NT2/D1 (cell line): ENCODE results near the gene CDK6.

Experiments used
- DNase-seq: peaks from one replicate; pipeline ENCODE4 v3.0.0-alpha.2; 2011; ENCODE audit warnings: low read depth, low spot score
- H3K27me3 ChIP-seq: 2 replicates; pipeline ENCODE4 v1.6.0; 2011; ENCODE audit warnings: mild to moderate bottlenecking; ENCODE audit not compliant: insufficient read length, insufficient read depth
- H3K36me3 ChIP-seq: 2 replicates; pipeline ENCODE4 v1.6.1; 2011; ENCODE audit warnings: mild to moderate bottlenecking, low read length, mixed read lengths; ENCODE audit not compliant: insufficient read depth, insufficient read length
- H3K4me1 ChIP-seq: 2 replicates; pipeline ENCODE4 v1.5.1; 2011; ENCODE audit not compliant: insufficient read depth, insufficient read length
- H3K4me3 ChIP-seq: 2 replicates; pipeline ENCODE4 v1.5.1; 2011; ENCODE audit warnings: low read depth; ENCODE audit not compliant: insufficient read length
- H3K9ac ChIP-seq: 2 replicates; pipeline ENCODE4 v1.6.0; 2011; ENCODE audit warnings: low read depth; ENCODE audit not compliant: insufficient read length
- H3K9me3 ChIP-seq: 2 replicates; pipeline ENCODE4 v1.5.1; 2011; ENCODE audit warnings: mild to moderate bottlenecking, low read length; ENCODE audit not compliant: insufficient read depth
- SUZ12 ChIP-seq: IDR thresholded peaks from 2 replicates; pipeline ENCODE4 v1.6.1; 2011; ENCODE audit not compliant: insufficient read length, insufficient read depth; ENCODE audit errors: extremely low read depth
- YY1 ChIP-seq: IDR thresholded peaks from 2 replicates; pipeline ENCODE4 v1.6.1; 2011; ENCODE audit not compliant: insufficient read length, insufficient read depth
- ZNF274 ChIP-seq: IDR thresholded peaks from 2 replicates; pipeline ENCODE4 v1.6.1; 2011; ENCODE audit warnings: mild to moderate bottlenecking, low read depth, low read length

Gene CDK6

DNA sequence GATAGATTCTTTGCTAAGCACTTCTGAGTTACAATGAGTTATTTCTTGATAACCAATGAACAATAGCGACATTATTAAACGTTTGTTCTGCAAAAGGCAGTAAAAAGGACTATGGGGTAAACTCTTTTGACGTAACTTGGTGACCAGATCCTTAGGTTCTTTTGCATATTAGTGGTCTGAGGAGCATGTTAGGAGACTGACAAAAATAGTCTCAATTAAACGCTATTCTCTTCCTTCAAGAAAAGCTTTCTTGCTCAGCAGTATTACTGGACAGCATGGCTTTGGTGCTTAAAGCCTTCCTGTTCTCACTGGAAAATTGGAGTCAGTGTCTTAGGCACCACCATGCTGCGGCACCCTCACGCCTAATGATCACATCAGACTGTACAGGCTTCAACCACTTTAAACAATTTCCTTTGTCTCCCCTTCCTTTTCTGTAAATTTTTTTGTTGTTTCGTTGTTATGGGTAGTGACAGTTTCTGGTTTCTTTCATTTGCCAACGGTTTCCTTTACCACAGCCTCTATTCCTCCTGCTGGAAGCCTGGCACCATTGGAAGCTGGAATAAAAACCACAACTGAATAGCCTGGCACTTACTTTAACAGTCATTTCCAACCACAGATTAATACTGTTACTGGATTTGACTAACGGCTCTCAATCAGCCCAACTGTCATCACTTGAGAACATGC, 197.0 kb downstream of the CDK6 start:
- Histone ChIP-seq H3K36me3 (peaks cover 3% of the 10 kb centered on the region), H3K9ac (no peak overlapping the region), H3K4me3 (no peak overlapping the region), H3K9me3 (no peaks in the 10 kb centered on the region), H3K27me3 (no peaks in the 10 kb centered on the region), H3K4me1 (no peaks in the 10 kb centered on the region)
- TF ChIP-seq SUZ12, result no peak
- TF ChIP-seq YY1, result no peak
- TF ChIP-seq ZNF274, result no peak
- no peak for DNase-seq

DNA sequence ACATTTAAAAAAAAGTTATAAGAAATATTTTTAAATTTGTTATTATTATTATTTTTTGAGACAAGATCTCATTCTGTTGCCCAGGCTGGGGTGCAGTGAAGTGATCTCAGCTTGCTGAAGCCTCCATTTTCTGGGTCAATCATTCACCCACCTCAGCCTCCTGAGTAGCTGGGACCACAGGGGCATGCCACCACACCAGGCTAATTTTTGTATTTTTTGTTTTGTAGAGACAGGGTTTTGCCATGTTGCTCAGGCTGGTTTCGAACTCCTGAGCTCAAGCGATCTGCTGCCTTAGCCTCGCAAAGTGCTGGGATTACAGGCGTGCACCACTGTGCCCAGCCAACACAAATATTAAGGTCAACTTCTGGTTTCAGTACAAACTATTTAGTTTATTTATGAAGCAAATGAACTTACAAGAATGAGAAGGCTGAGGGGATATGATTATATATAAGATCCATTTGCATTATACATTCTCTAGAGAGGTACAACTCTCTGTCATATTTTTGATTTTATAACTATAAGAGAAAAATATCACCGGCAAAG, 200.3 kb downstream of the CDK6 start:
- Histone ChIP-seq H3K9ac (no peak overlapping the region), H3K36me3 (peaks cover 3% of the 10 kb centered on the region), H3K4me3 (no peak overlapping the region), H3K27me3 (no peaks in the 10 kb centered on the region), H3K9me3 (no peaks in the 10 kb centered on the region), H3K4me1 (no peaks in the 10 kb centered on the region)
- TF ChIP-seq SUZ12, result no peak
- no peak for TF ChIP-seq YY1
- no peak for TF ChIP-seq ZNF274
- no peak for DNase-seq

DNA sequence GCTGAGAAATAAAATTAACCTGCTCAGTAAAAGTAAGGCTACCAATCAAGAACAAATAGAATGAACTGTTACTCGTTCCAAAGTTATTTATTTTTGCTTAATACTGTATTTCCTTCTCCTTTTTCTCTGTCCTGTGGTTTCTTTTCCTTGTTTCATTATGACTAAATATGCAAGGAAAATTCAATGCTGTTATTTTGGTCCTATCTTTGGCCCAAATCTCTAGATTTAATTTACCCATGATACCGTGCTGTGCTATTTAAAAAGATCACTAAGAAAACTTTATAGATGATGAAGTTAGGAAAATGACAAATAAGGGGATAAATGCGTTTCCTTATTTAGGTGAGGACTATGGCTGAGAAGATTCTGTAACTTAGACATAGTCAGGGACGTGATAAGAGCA, 200.8 kb downstream of the CDK6 start:
- H3K4me1 ChIP-seq, result no peaks in the 10 kb centered on the region
- H3K36me3 ChIP-seq, result peaks cover 3% of the 10 kb centered on the region
- H3K9me3 ChIP-seq, result no peaks in the 10 kb centered on the region
- no peak overlapping the region for H3K4me3 ChIP-seq
- no peaks in the 10 kb centered on the region for H3K27me3 ChIP-seq
- no peak for TF ChIP-seq ZNF274
- TF ChIP-seq SUZ12, result no peak
- TF ChIP-seq YY1, result no peak
- H3K9ac ChIP-seq, result no peak overlapping the region
- DNase-seq, result no peak

DNA sequence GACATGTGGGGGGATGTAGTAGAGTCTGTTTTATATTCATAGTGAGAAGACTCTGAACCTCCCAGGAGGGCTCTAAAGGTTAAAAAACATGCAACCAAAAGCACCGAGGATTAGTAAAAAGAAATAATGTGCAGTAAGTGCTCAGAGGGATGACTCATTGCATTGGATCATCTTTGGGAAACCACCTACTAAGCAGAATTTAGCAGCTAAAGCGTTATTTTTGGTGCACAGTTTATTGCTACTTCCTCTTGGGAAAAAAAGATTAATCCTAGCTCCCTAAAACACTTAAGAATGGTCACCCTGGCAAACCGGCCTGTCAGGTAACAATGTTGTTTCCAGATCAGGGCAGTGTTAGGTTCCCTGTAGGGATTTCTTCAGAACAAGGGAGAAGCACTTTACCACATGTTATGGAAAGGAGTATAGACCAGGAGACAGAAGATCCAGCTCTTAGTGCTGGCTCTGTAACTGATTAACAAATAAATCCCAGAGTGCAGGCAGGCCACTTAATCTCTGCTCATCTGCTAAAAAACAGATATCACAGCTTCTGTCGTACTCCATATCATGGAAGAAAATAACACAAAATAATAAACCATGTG, 201.4 kb downstream of the CDK6 start:
- Histone ChIP-seq H3K27me3 (no peaks in the 10 kb centered on the region), H3K36me3 (peaks cover 3% of the 10 kb centered on the region), H3K4me1 (no peaks in the 10 kb centered on the region), H3K9ac (no peak overlapping the region), H3K9me3 (no peaks in the 10 kb centered on the region), H3K4me3 (no peak overlapping the region)
- no peak for DNase-seq
- no peak for TF ChIP-seq YY1
- TF ChIP-seq ZNF274, result no peak
- TF ChIP-seq SUZ12, result no peak

DNA sequence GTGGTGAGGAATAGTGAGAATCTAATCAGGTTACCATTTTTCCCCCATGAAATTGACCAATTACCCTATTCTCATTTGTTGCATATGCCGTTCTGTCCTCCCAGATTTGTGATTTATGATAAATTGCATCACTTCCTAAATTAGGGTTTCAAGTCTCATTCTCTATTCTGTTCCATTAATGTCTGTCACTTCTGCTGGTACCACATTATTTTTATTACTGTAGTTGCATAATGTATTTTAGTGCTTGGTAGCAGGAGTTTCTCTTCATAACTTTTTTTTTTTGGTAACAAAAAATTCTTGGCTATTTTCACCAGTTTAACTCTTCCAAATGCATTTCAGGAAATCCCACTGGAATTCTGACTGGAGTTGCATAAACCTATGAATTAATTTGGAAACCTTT, 202.2 kb downstream of the CDK6 start:
- Histone ChIP-seq H3K4me3 (no peak overlapping the region), H3K27me3 (no peaks in the 10 kb centered on the region), H3K9ac (no peak overlapping the region), H3K36me3 (peaks cover 3% of the 10 kb centered on the region), H3K4me1 (no peaks in the 10 kb centered on the region), H3K9me3 (no peaks in the 10 kb centered on the region)
- TF ChIP-seq YY1 (no peak), SUZ12 (no peak), ZNF274 (no peak)
- DNase-seq, result no peak

DNA sequence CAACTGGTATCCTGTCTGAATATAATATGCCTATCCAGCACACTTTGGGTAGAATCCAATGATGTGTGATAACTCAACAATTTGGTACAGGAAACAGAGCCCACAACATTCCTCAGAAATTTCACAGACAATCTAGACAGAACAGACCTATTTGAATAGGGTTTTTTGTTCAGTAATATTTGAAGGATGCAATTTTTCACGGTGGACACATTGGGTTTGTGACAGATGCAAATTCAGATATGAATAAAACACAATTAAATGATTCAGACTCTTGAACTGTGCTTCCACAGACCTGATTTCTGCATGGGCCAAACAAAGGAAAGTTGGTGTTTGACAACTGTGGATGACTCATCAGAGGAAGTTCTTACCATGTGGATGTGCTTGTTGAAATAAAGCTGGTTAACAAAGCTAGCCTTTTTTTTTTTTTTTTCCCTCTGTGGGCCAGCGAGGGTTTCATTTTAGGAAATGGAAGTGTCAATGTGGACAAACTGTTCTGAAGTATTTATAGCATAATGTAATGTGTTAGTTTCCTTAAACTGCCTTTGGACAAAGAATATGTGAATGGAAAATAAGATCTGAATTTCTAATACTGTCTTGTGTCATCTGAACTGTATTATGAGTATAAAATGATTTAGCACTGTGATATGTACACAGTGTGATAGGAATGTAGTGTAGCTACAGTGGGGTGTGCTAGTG, 203.0 kb downstream of the CDK6 start:
- TF ChIP-seq YY1, result no peak
- TF ChIP-seq SUZ12, result no peak
- no peak for TF ChIP-seq ZNF274
- Histone ChIP-seq H3K36me3 (peaks cover 1% of the 10 kb centered on the region), H3K9ac (no peak overlapping the region), H3K27me3 (no peaks in the 10 kb centered on the region), H3K9me3 (no peaks in the 10 kb centered on the region), H3K4me3 (no peak overlapping the region), H3K4me1 (no peaks in the 10 kb centered on the region)
- DNase-seq, result peak; percentile 27

DNA sequence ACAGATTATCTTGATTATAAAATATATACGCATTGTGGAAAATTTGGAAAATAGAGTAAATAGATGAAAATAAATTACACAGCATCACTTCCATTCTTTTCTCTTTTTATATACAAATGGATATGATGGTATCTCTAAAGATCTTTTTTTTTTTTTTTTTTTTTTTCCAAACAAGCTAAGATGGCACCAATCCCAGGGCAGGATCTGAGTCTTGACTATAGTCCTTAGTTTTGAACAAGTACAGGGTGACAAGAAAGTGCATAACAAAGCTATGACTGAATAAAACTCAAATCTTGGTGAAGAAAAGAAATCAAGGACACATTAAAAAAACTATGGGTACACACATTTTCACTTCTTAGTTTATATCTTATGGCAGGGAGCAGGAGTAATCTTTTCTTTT, 203.6 kb downstream of the CDK6 start:
- Histone ChIP-seq H3K4me3 (no peak overlapping the region), H3K27me3 (no peaks in the 10 kb centered on the region), H3K9ac (no peak overlapping the region), H3K4me1 (no peaks in the 10 kb centered on the region), H3K36me3 (no peaks in the 10 kb centered on the region), H3K9me3 (no peaks in the 10 kb centered on the region)
- TF ChIP-seq SUZ12 (no peak), YY1 (no peak), ZNF274 (no peak)
- DNase-seq, result no peak
